Stomach (tissue), 9 donors: Measurements from ENCODE around the gene NOP56. TPM values are rescaled to one million over a fixed set of nuclear protein-coding genes. Genes with fewer than 3 reads are reported as not detected.

Experiments
- DNase-seq, 2 donors: peaks; one replicate each; pipeline versions ENCODE4 v3.0.0 to v3.0.0-alpha.2; 2013 to 2019
- H3K27ac ChIP-seq, 5 donors: fragments of 200-600 bp in 4 of 5; sonication (generic) in 4 of 5; one replicate each; pipeline ENCODE4 v1.5.1; 2013 to 2019; ENCODE audit warnings: mild to moderate bottlenecking in 1 of 5, moderate library complexity in 1 of 5
- H3K27me3 ChIP-seq, 3 donors: fragments of 200-600 bp; sonication (generic); one replicate each; pipeline ENCODE4 v1.5.1; 2017 to 2019; ENCODE audit warnings: mixed run types in 1 of 3
- H3K36me3 ChIP-seq, 4 donors: fragments of 200-600 bp; sonication (generic); 1 replicate in 3 of 4; 2 replicates in 1 of 4; pipeline ENCODE4 v1.5.1; 2016 to 2019
- H3K4me1 ChIP-seq, 4 donors: fragments of 200-600 bp; sonication (generic); one replicate each; pipeline ENCODE4 v1.5.1; 2016 to 2019
- H3K4me3 ChIP-seq, 4 donors: fragments of 200-600 bp; sonication (generic) in 3 of 4; one replicate each; pipeline ENCODE4 v1.5.1; 2016 to 2019; ENCODE audit warnings: mild to moderate bottlenecking in 1 of 4
- H3K9me3 ChIP-seq, 4 donors: fragments of 200-600 bp; sonication (generic); one replicate each; pipeline ENCODE4 v1.5.1; 2016 to 2019
- CTCF ChIP-seq, 7 experiments: fragments of 450-650 bp in 4 of 7; fragments of 200-600 bp in 3 of 7; sonication (generic) in 3 of 7; IDR thresholded peaks; one replicate each; pipeline ENCODE4 v1.5.1; 2016 to 2019; ENCODE audit warnings: antibody characterized with exemption in 7 of 7, control low read depth in 2 of 7, mild to moderate bottlenecking in 1 of 7
- EP300 ChIP-seq: sonication (generic); formaldehyde crosslinking; IDR thresholded peaks from one replicate; pipeline ENCODE4 v1.6.1; 2017; ENCODE audit warnings: antibody characterized with exemption
- POLR2A ChIP-seq, 4 donors: fragments of 450-650 bp; IDR thresholded peaks; one replicate each; pipeline ENCODE4 v1.6.1; 2016; ENCODE audit warnings: antibody characterized with exemption in 4 of 4, control low read depth in 2 of 4, mild to moderate bottlenecking in 1 of 4, moderate library complexity in 1 of 4
- POLR2AphosphoS5 ChIP-seq, 3 donors: sonication (generic); formaldehyde crosslinking; IDR thresholded peaks; one replicate each; pipeline ENCODE4 v1.6.1; 2016; ENCODE audit warnings: antibody characterized with exemption in 3 of 3
- WGBS, 5 donors: extraction: QIAGEN DNeasy Blood & Tissue Kit in 3 of 5; methylation state at CpG; one replicate each; pipeline versions ENCODE4 v1.1.5 to v1.1.7; 2013 to 2018; 5-methylcytosine and 5-hydroxymethylcytosine counted together
- intact Hi-C: fragments of 100-400 bp; cut with DNase I; formaldehyde crosslinking; loops from one replicate; pipeline ENCODE4 v1.15.1; 2023; ENCODE audit warnings: low total_unique reads
- polyA plus RNA-seq, 3 donors: library from polyadenylated mRNA; stranded (reverse); fragments of 200-250 nt; gene quantifications; one replicate each; pipeline ENCODE4 v1.2.3, GENCODE V29; 2013
- small RNA-seq, 4 donors: library from RNA; depleted of rRNA; stranded (forward); fragments of <200 nt; gene quantifications; one replicate each; pipeline ENCODE3, GENCODE V24; 2016
- total RNA-seq, 5 donors: library from RNA; depleted of rRNA; stranded (reverse); fragments of >200 nt; gene quantifications; one replicate each; pipeline versions ENCODE4 v1.1.0 to v1.2.3, GENCODE V29; 2014 to 2016
- donor health status: healthy with polysubstance abuse.
- donor health status: Bipolar disorder and iron deficiency.
- donor health status: healthy.

Gene NOP56
- total and polyA plus RNA-seq, 8 donors, result 42.4 to 157 (median 98.8) TPM

DNA sequence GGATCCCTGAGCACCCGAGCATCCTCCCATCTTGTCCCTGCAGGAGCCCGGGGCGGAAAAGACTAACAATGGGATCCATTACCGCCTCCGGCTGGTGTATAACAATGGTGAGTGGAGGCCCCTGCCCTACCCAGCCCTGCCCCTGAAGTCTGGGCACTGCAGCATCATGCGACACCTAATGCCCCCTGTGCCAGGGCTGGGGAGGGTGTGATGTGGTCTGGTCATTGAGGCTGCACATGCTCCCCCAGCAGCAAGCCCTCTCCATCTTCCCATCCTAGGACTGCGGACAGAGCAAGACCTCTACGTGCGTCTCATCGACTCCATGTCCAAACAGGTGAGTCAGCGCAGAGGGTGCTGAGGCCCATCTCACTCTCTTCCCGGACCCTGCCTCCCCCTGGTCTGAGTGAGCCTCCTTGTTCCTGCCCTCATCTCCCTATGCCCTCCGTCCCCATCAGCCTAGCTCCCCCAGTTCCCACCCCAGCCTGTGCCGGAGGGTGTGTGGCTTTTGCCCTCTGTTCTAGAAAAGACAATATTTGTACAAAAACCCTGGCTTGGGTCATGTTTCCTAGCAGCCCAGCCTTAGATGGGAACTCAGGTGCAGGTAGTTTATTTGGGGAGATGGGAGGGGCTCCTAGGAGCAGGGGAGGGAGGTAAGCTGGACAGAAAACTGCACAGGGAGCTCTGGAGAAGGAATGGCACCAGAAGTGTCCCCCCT lies 53.7 kb downstream of the NOP56 start:
- Histone ChIP-seq H3K4me3 (no peak overlapping the region), H3K36me3 (peaks cover 0 to 18% (median 3%) of the 10 kb centered on the region in 4 donors), H3K27me3 (peaks cover 0 to 10% (median 0%) of the 10 kb centered on the region in 3 donors), H3K27ac (no peak overlapping the region), H3K9me3 (no peaks in the 10 kb centered on the region), H3K4me1 (no peaks in the 10 kb centered on the region)
- WGBS, 5 donors, result 62 to 86% (median 74%) methylated on average over 13 to 14 of the region's 14 CpGs
- no peak for DNase-seq
- intact Hi-C loops, result no loop called here
- TF ChIP-seq CTCF (IDR thresholded peaks at IDR 0.05) (no peak), POLR2AphosphoS5 (IDR thresholded peaks at IDR 0.05) (no peak), POLR2A (IDR thresholded peaks at IDR 0.05) (no peak)

DNA sequence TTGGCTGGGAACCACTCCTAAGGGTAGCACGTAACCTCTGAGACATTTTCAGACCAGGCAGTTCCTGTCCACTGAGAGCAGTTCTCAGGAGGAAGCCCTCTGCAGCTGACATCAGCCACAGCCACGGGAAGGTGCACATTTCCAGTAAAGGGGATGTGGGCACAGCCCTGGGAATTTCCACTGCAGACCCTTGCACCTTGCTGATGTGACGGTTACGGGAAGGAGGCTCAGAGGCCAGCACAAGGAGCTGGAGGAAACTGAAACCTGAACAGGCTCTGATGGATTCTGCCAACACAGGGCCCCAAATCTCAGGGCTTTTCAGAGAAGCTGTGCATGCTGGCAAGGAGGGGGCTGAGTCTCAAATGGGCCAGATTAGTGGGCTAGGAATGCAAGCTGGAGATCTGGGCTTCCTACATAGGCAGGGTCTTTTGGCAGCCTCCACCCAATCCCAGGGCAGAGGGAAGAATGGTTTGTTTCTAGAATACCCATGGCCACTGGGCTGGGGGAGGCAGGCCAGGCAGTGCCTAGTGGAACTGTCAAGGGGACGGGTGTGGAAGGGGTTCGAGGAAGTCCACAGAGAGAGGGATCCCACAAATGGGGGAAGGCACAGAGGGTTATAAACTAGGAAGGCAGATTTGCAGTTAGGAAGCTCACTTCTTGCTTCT lies 54.4 kb downstream of the NOP56 start:
- Histone ChIP-seq H3K27me3 (peaks cover 0 to 7% (median 0%) of the 10 kb centered on the region in 3 donors), H3K27ac (no peak overlapping the region), H3K4me1 (no peaks in the 10 kb centered on the region), H3K36me3 (peaks cover 0 to 18% (median 3%) of the 10 kb centered on the region in 4 donors), H3K4me3 (no peak overlapping the region), H3K9me3 (no peaks in the 10 kb centered on the region)
- 62 to 79% (median 67%) methylated on average over 6 of the region's 6 CpGs for WGBS, 5 donors
- intact Hi-C loops, result no loop called here
- DNase-seq, result no peak
- TF ChIP-seq POLR2AphosphoS5 (IDR thresholded peaks at IDR 0.05), result no peak
- no peak for TF ChIP-seq CTCF (IDR thresholded peaks at IDR 0.05)
- no peak for TF ChIP-seq POLR2A (IDR thresholded peaks at IDR 0.05)
- no peak for TF ChIP-seq EP300

- no peak for TF ChIP-seq EP300
- TF ChIP-seq CTCF (IDR thresholded peaks at IDR 0.05), result no peak
- no peak for TF ChIP-seq POLR2AphosphoS5 (IDR thresholded peaks at IDR 0.05)
- TF ChIP-seq POLR2A (IDR thresholded peaks at IDR 0.05), result no peak
- Histone ChIP-seq H3K27me3 (peaks cover 0 to 7% (median 0%) of the 10 kb centered on the region in 3 donors), H3K4me3 (no peak overlapping the region), H3K36me3 (peaks cover 0 to 18% (median 3%) of the 10 kb centered on the region in 4 donors), H3K9me3 (no peaks in the 10 kb centered on the region), H3K4me1 (no peaks in the 10 kb centered on the region), H3K27ac (no peak overlapping the region)
- WGBS, 5 donors, result 67 to 83% (median 80%) methylated on average over 8 to 12 of the region's 12 CpGs
- DNase-seq, result no peak
- intact Hi-C loops, result no loop called here
Observed at GRCh38 chr20:2707353-2708072, 55.1 kb downstream of the NOP56 start.

Small RNA genes lying within 50 kb of the gene (small RNA-seq; reads per million reads assigned to genes)
- gene SNORA51, result 0 reads per million in 4 donors
- 0 reads per million in 4 donors for gene SNORD110
- gene SNORD56, result 0 reads per million in 4 donors
- 0 reads per million in 4 donors for gene SNORD57
- gene SNORD86, result 0 reads per million in 4 donors

Other genes starting within 250 kb of the NOP56 start
- gene SNRPB, start 181.8 kb upstream of the NOP56 start, total RNA-seq, result 100 to 1,000 TPM in 4 of 5 donors, 10 to 100 TPM in 1; 46.4 to 329 (median 141) TPM
- gene SNRPB, start 181.8 kb upstream of the NOP56 start, polyA plus RNA-seq, result 100 to 1,000 TPM; 183 to 192 (median 183) TPM
- 10 to 100 TPM in 2 of 5 donors, 1 to 10 TPM in 2, under 1 TPM in 1; 0.58 to 14.3 (median 8.5) TPM for gene ZNF343, start 143.7 kb upstream of the NOP56 start, total RNA-seq
- gene ZNF343, start 143.7 kb upstream of the NOP56 start, polyA plus RNA-seq, result 1 to 10 TPM; 3.7 to 4.4 (median 4.4) TPM
- not detected for gene TMC2, start 116.1 kb upstream of the NOP56 start, total RNA-seq
- gene TMC2, start 116.1 kb upstream of the NOP56 start, polyA plus RNA-seq, result under 1 TPM in 1 of 3 donors, not detected in 2; 0.03 TPM
- gene IDH3B, start 11.6 kb downstream of the NOP56 start, total RNA-seq, result 100 to 1,000 TPM in 2 of 5 donors, 10 to 100 TPM in 2, 1 to 10 TPM in 1; 1.8 to 134 (median 79.9) TPM
- 10 to 100 TPM; 65.2 to 84.6 (median 82.2) TPM for gene IDH3B, start 11.6 kb downstream of the NOP56 start, polyA plus RNA-seq
- 10 to 100 TPM in 2 of 5 donors, 1 to 10 TPM in 3; 7.0 to 69.2 (median 8.5) TPM for gene EBF4, start 40.1 kb downstream of the NOP56 start, total RNA-seq
- 10 to 100 TPM; 10.2 to 16.8 (median 15.0) TPM for gene EBF4, start 40.1 kb downstream of the NOP56 start, polyA plus RNA-seq
- 10 to 100 TPM in 1 of 5 donors, 1 to 10 TPM in 1, not detected in 3; 1.2 to 16.2 TPM for gene CPXM1, start 148.0 kb downstream of the NOP56 start, total RNA-seq
- 1 to 10 TPM in 1 of 3 donors, under 1 TPM in 2; 0.50 to 1.2 (median 0.92) TPM for gene CPXM1, start 148.0 kb downstream of the NOP56 start, polyA plus RNA-seq
- gene C20orf141, start 162.4 kb downstream of the NOP56 start, total RNA-seq, result not detected
- gene C20orf141, start 162.4 kb downstream of the NOP56 start, polyA plus RNA-seq, result not detected
- under 1 TPM in 1 of 5 donors, not detected in 4; 0.18 TPM for gene TMEM239, start 163.7 kb downstream of the NOP56 start, total RNA-seq
- gene TMEM239, start 163.7 kb downstream of the NOP56 start, polyA plus RNA-seq, result not detected
- gene PCED1A, start 188.0 kb downstream of the NOP56 start, total RNA-seq, result 100 to 1,000 TPM in 2 of 5 donors, 10 to 100 TPM in 3; 10.3 to 166 (median 44.9) TPM
- 10 to 100 TPM; 43.0 to 65.0 (median 44.1) TPM for gene PCED1A, start 188.0 kb downstream of the NOP56 start, polyA plus RNA-seq
- 10 to 100 TPM in 4 of 5 donors, 1 to 10 TPM in 1; 5.8 to 23.7 (median 20.6) TPM for gene VPS16, start 188.1 kb downstream of the NOP56 start, total RNA-seq
- 10 to 100 TPM; 31.4 to 53.0 (median 42.6) TPM for gene VPS16, start 188.1 kb downstream of the NOP56 start, polyA plus RNA-seq
- gene PTPRA, start 220.8 kb downstream of the NOP56 start, total RNA-seq, result 100 to 1,000 TPM in 1 of 5 donors, 10 to 100 TPM in 4; 19.7 to 157 (median 56.7) TPM
- gene PTPRA, start 220.8 kb downstream of the NOP56 start, polyA plus RNA-seq, result 10 to 100 TPM in 1 of 3 donors, 1 to 10 TPM in 2; 8.1 to 15.9 (median 9.2) TPM